ENCODE results near the gene CDH4. TPM values are rescaled to one million over a fixed set of nuclear protein-coding genes. Genes with fewer than 3 reads are reported as not detected.

CDH4 gene
- total RNA-seq, 2 donors from 2014 or later, result not detected

GRCh38 chr20:61767761-61768494 lies 515.9 kb downstream of the CDH4 start:
- Histone ChIP-seq H3K4me3 (no peak overlapping the region), H3K9me3 (no peaks in the 10 kb centered on the region), H3K36me3 (no peaks in the 10 kb centered on the region), H3K4me1 (ENCODE audit: control insufficient read depth in 1 of 2, low read depth in 2 of 2) (no peaks in the 10 kb centered on the region), H3K27me3 (replicated peaks; ENCODE audit: insufficient read depth) (no peaks in the 10 kb centered on the region), H3K27ac (no peak overlapping the region)
- no peak for ATAC-seq (ENCODE audit: insufficient number of reproducible peaks, low FRiP score, low read depth)
- DNase-seq (ENCODE audit: low spot score), result no peak
- TF ChIP-seq CTCF (IDR thresholded peaks at IDR 0.05), result no peak

GRCh38 chr20:61768571-61769285 lies 516.7 kb downstream of the CDH4 start:
- H3K4me3 ChIP-seq, result no peak overlapping the region
- H3K36me3 ChIP-seq, result no peaks in the 10 kb centered on the region
- no peaks in the 10 kb centered on the region for H3K9me3 ChIP-seq
- TF ChIP-seq CTCF (IDR thresholded peaks at IDR 0.05), result no peak
- ATAC-seq (ENCODE audit: insufficient number of reproducible peaks, low FRiP score, low read depth), result no peak
- DNase-seq (ENCODE audit: low spot score), result no peak
- H3K27ac ChIP-seq, result no peak overlapping the region
- no peaks in the 10 kb centered on the region for H3K4me1 ChIP-seq (ENCODE audit: control insufficient read depth in 1 of 2, low read depth in 2 of 2)
- H3K27me3 ChIP-seq (replicated peaks; ENCODE audit: insufficient read depth), result no peaks in the 10 kb centered on the region

- DNase-seq (ENCODE audit: low spot score) (no peak), ATAC-seq (ENCODE audit: insufficient number of reproducible peaks, low FRiP score, low read depth) (no peak)
- Histone ChIP-seq H3K27ac (no peak overlapping the region), H3K4me3 (no peak overlapping the region), H3K9me3 (no peaks in the 10 kb centered on the region), H3K4me1 (ENCODE audit: control insufficient read depth in 1 of 2, low read depth in 2 of 2) (no peaks in the 10 kb centered on the region), H3K27me3 (replicated peaks; ENCODE audit: insufficient read depth) (no peaks in the 10 kb centered on the region), H3K36me3 (no peaks in the 10 kb centered on the region)
- TF ChIP-seq CTCF (IDR thresholded peaks at IDR 0.05), result no peak
These were observed 517.3 kb downstream of the CDH4 start for GRCh38 chr20:61769286-61769832.

- Histone ChIP-seq H3K9me3 (no peaks in the 10 kb centered on the region), H3K36me3 (no peaks in the 10 kb centered on the region), H3K27ac (no peak overlapping the region), H3K4me3 (no peak overlapping the region), H3K27me3 (replicated peaks; ENCODE audit: insufficient read depth) (no peaks in the 10 kb centered on the region), H3K4me1 (ENCODE audit: control insufficient read depth in 1 of 2, low read depth in 2 of 2) (no peaks in the 10 kb centered on the region)
- no peak for ATAC-seq (ENCODE audit: insufficient number of reproducible peaks, low FRiP score, low read depth)
- TF ChIP-seq CTCF (IDR thresholded peaks at IDR 0.05), result no peak
- no peak for DNase-seq (ENCODE audit: low spot score)
These were observed 518.1 kb downstream of the CDH4 start for GRCh38 chr20:61770113-61770585.

- H3K27me3 ChIP-seq (replicated peaks; ENCODE audit: insufficient read depth), result no peaks in the 10 kb centered on the region
- no peak for TF ChIP-seq CTCF (IDR thresholded peaks at IDR 0.05)
- no peak for DNase-seq (ENCODE audit: low spot score)
- ATAC-seq (ENCODE audit: insufficient number of reproducible peaks, low FRiP score, low read depth), result no peak
- no peaks in the 10 kb centered on the region for H3K36me3 ChIP-seq
- no peaks in the 10 kb centered on the region for H3K9me3 ChIP-seq
- H3K4me1 ChIP-seq (ENCODE audit: control insufficient read depth in 1 of 2, low read depth in 2 of 2), result no peaks in the 10 kb centered on the region
- H3K4me3 ChIP-seq, result no peak overlapping the region
- H3K27ac ChIP-seq, result no peak overlapping the region
These were observed 519.8 kb downstream of the CDH4 start for GRCh38 chr20:61771805-61772350.
